HepG2 (cell line): ENCODE data around the gene MYO1C. TPM values are rescaled to one million over a fixed set of nuclear protein-coding genes. Genes with fewer than 3 reads are reported as not detected.

Source experiments
- ATAC-seq: fragments of 200-7000 bp; cut with Tn5 transposase; 3 replicates; pipeline ENCODE4 v1.9.1; 2020; ENCODE audit warnings: mild to moderate bottlenecking, moderate library complexity
- BruUV-seq: library from RNA; stranded (reverse); fragments of 400-500 nt; replicated peaks from 2 replicates; lab custom pipeline; 2021; lab: Mats Ljungman, UMichigan
- CTCF ChIA-PET: fragments of 300-600 bp; formaldehyde crosslinking; extraction: SDS; loops from one replicate; lab custom pipeline; 2021; ENCODE audit warnings: low total read pairs, inconsistent platforms, low intra/inter-chr PET ratio; lab: Yijun Ruan, JAX
- POLR2A ChIA-PET: fragments of 350-600 bp; sonication (Branson Sonifier 250); formaldehyde crosslinking; loops from one replicate; lab custom pipeline; 2020; ENCODE audit warnings: antibody characterized with exemption, inconsistent platforms; lab: Yijun Ruan, JAX
- DNase-seq: peaks from one replicate; pipeline ENCODE4 v3.0.0-alpha.2; 2015; ENCODE audit warnings: low spot score
- FAIRE-seq: peaks from 3 replicates; lab custom pipeline; 2011; peaks lifted over from hg19 to GRCh38; lab: Jason Lieb, UNC
- H2AFZ ChIP-seq: one replicate; pipeline ENCODE4 v1.6.1; 2011; ENCODE audit warnings: low read length, inconsistent platforms
- H3K27ac ChIP-seq: fragments of 300-600 bp; 3 replicates; pipeline ENCODE4 v1.8.0; 2011; ENCODE audit warnings: mixed run types, mild to moderate bottlenecking, mixed read lengths, low read length, inconsistent platforms; ENCODE audit not compliant: insufficient read depth; ENCODE audit errors: extremely low read length
- H3K27me3 ChIP-seq, 2 experiments: fragments of 200-600 bp in 1 of 2; 2 replicates in 1 of 2; 3 replicates in 1 of 2; pipeline versions ENCODE4 v1.6.0 to v1.8.0; 2011; ENCODE audit warnings: low read length in 2 of 2, mild to moderate bottlenecking in 2 of 2, moderate library complexity in 2 of 2, inconsistent platforms in 1 of 2; ENCODE audit not compliant: insufficient read depth in 2 of 2, control insufficient read depth in 1 of 2
- H3K36me3 ChIP-seq, 2 experiments: fragments of 200-600 bp in 1 of 2; replicated peaks in 1 of 2; 2 replicates in 1 of 2; 3 replicates in 1 of 2; pipeline versions ENCODE4 v1.5.1 to v1.8.0; 2011; ENCODE audit warnings: low read length in 2 of 2, inconsistent platforms in 1 of 2; ENCODE audit not compliant: insufficient read depth in 2 of 2, control insufficient read depth in 1 of 2
- H3K4me1 ChIP-seq: 2 replicates; pipeline ENCODE4 v1.5.1; 2012; ENCODE audit warnings: low read length, inconsistent platforms; ENCODE audit not compliant: insufficient read depth
- H3K4me2 ChIP-seq: 2 replicates; pipeline ENCODE4 v1.6.0; 2011; ENCODE audit warnings: low read depth, low read length, inconsistent platforms
- H3K4me3 ChIP-seq, 3 experiments: fragments of 200-600 bp in 1 of 3; sonication (generic), shearing (Covaris generic) in 1 of 3; replicated peaks in 1 of 3; 2 replicates each; pipeline ENCODE4 v1.5.1; 2011 to 2016; ENCODE audit warnings: low read length in 3 of 3, inconsistent platforms in 2 of 3, low read depth in 2 of 3, mild to moderate bottlenecking in 2 of 3, control low read depth in 1 of 3, mixed read lengths in 1 of 3; ENCODE audit not compliant: insufficient read depth in 1 of 3
- H3K79me2 ChIP-seq: one replicate; pipeline ENCODE4 v1.6.1; 2011; ENCODE audit warnings: low read length, inconsistent platforms; ENCODE audit not compliant: insufficient read depth
- H3K9ac ChIP-seq: 2 replicates; pipeline ENCODE4 v1.6.0; 2011; ENCODE audit warnings: mild to moderate bottlenecking, low read depth, low read length, inconsistent platforms; ENCODE audit not compliant: insufficient read depth
- H3K9me3 ChIP-seq: 2 replicates; pipeline ENCODE4 v1.5.1; 2012; ENCODE audit warnings: mild to moderate bottlenecking, low read length
- H4K20me1 ChIP-seq: 2 replicates; pipeline ENCODE4 v1.6.0; 2011; ENCODE audit warnings: inconsistent platforms, mild to moderate bottlenecking, low read length, moderate library complexity; ENCODE audit not compliant: insufficient read depth
- AGO1 ChIP-seq: fragments of 200-400 bp; formaldehyde crosslinking; IDR thresholded peaks from 2 replicates; pipeline ENCODE4 v1.6.1; 2017; ENCODE audit warnings: mild to moderate bottlenecking, low read depth, low read length, moderate library complexity; ENCODE audit not compliant: poor library complexity, severe bottlenecking
- AGO2 ChIP-seq: fragments of 200-400 bp; formaldehyde crosslinking; optimal IDR thresholded peaks from 2 replicates; pipeline ENCODE3; 2017; ENCODE audit warnings: mild to moderate bottlenecking, low read depth, low read length, moderate library complexity
- CEBPB ChIP-seq: IDR thresholded peaks from 2 replicates; pipeline ENCODE4 v1.6.1; 2011; ENCODE audit warnings: low read depth, low read length, improper control_type of control experiment, borderline replicate concordance
- MTA1 ChIP-seq: sonication (generic); formaldehyde crosslinking; IDR thresholded peaks from 2 replicates; pipeline ENCODE4 v1.4.0; 2020; ENCODE audit warnings: missing genetic modification reagents, mild to moderate bottlenecking, borderline replicate concordance
- NCOA5 ChIP-seq: sonication (generic); formaldehyde crosslinking; IDR thresholded peaks from 2 replicates; pipeline ENCODE4 v1.4.0; 2020; ENCODE audit warnings: missing genetic modification reagents
- NRL ChIP-seq: sonication (generic); formaldehyde crosslinking; IDR thresholded peaks from 2 replicates; pipeline ENCODE4 v1.5.0; 2020; ENCODE audit warnings: missing genetic modification reagents, mild to moderate bottlenecking, moderate library complexity, borderline replicate concordance
- RBM39 ChIP-seq: fragments of 200-400 bp; formaldehyde crosslinking; IDR thresholded peaks from one replicate; pipeline ENCODE4 v1.6.1; 2018; ENCODE audit warnings: antibody characterized with exemption, mild to moderate bottlenecking, low read depth, low read length; ENCODE audit not compliant: poor library complexity, severe bottlenecking
- ZNF274 ChIP-seq: sonication (generic); formaldehyde crosslinking; IDR thresholded peaks from 2 replicates; pipeline ENCODE4 v1.5.1; 2020; ENCODE audit warnings: mild to moderate bottlenecking, missing genetic modification reagents
- ZNF709 ChIP-seq: sonication (generic); formaldehyde crosslinking; IDR thresholded peaks from 2 replicates; pipeline ENCODE4 v1.5.0; 2020; ENCODE audit warnings: mild to moderate bottlenecking, missing genetic modification reagents
- ZNF720 ChIP-seq: sonication (generic); formaldehyde crosslinking; IDR thresholded peaks from 2 replicates; pipeline ENCODE4 v1.4.0; 2020; ENCODE audit warnings: missing genetic modification reagents
- ZNF772 ChIP-seq: sonication (generic); formaldehyde crosslinking; IDR thresholded peaks from 2 replicates; pipeline ENCODE4 v1.5.0; 2020; ENCODE audit warnings: mild to moderate bottlenecking, missing genetic modification reagents
- WGBS: methylation state at CpG from one replicate; pipeline ENCODE4 v1.1.6; 2017; ENCODE audit warnings: low lambda C conversion rate; 5-methylcytosine and 5-hydroxymethylcytosine counted together
- in situ Hi-C: cut with HindIII; loops from 2 replicates; pipeline ENCODE4 v1.10.0; 2017; ENCODE audit warnings: low pct_unique_long_range_greater_than_20kb; ENCODE audit not compliant: extremely low pct_ligation_motif_present
- intact Hi-C: fragments of 100-400 bp; cut with micrococcal nuclease; formaldehyde crosslinking; loops from one replicate; pipeline ENCODE4 v1.10.0; 2022; ENCODE audit not compliant: unreplicated experiment
- polyA plus RNA-seq, 8 experiments: library from polyadenylated mRNA; depleted of rRNA in 3 of 8; stranded (reverse) in 7 of 8; unstranded in 1 of 8; fragments of >200 nt; fragmentation: Illumina TruSeq in 4 of 8; extraction: Trizol in 4 of 8; gene quantifications; 2 replicates each; pipeline versions ENCODE4 v1.2.1 to v1.2.3, GENCODE V29; 2011 to 2016; ENCODE audit warnings: low read depth in 4 of 8, missing spikeins in 1 of 8, mixed read lengths in 1 of 8; ENCODE audit not compliant: insufficient read depth in 1 of 8
- total RNA-seq, 5 experiments: library from RNA; depleted of rRNA; stranded (reverse); fragments of >200 nt; fragmentation: Illumina TruSeq; extraction: Trizol; gene quantifications; 2 replicates each; pipeline ENCODE4 v1.2.3, GENCODE V29; 2016; ENCODE audit warnings: low read depth in 1 of 5
- TF ChIP-seq, protein P1 (sequence below): sonication (generic); formaldehyde crosslinking; IDR thresholded peaks from 2 replicates; pipeline ENCODE4 v1.4.0; 2020; ENCODE audit warnings: mild to moderate bottlenecking, missing genetic modification reagents
- TF ChIP-seq, protein P2 (sequence below): sonication (generic); formaldehyde crosslinking; IDR thresholded peaks from 2 replicates; pipeline ENCODE4 v1.4.0; 2020; ENCODE audit warnings: missing genetic modification reagents, mild to moderate bottlenecking, borderline replicate concordance

Gene MYO1C
- total and polyA plus RNA-seq, 2 of the 13 experiments (the other 11 are each of a cell fraction or from before 2014, with no cell fraction given): 22.7 to 40.8 TPM

DNA sequence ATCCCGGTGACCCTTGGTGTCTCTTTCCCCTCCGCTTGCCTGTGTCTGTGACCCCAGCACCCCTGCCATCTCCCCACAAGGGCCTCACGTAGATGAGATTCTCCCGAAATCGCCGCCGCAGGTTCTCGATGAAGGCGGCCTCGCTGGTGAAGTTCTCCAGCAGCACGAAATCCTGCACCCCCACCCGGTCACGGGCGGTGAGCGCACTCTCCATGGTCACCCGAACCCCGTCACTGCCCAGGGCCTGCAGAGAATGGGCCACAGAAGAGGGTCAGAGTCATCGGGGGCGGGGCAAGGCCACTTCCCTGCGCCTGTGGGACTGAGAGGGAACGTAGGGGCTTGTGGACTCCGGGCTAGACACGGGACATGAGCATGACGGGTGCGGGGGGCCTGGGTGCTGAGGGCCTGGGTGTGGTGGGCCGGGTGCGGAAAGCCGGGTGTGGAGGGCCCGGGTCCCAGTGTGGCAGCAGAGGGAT, 8.4 kb downstream of the MYO1C start:
- Histone ChIP-seq H3K4me1 (peaks cover 25% of the 10 kb centered on the region), H3K4me3 (no peak overlapping the region; a peak in 1 of 6 replicates), H3K27ac (no peak overlapping the region), H4K20me1 (no peaks in the 10 kb centered on the region), H3K9ac (no peak overlapping the region), H3K79me2 (peaks cover 8% of the 10 kb centered on the region), H3K36me3 (peaks cover 7 to 27% of the 10 kb centered on the region in 2 experiments), H3K9me3 (no peaks in the 10 kb centered on the region), H2AFZ (no peak overlapping the region), H3K4me2 (peak overlapping the region; percentile 32; the same call in 1 of the 2 replicates), H3K27me3 (no peaks in the 10 kb centered on the region; a peak in 1 of 5 replicates)
- ATAC-seq (no peak), DNase-seq (no peak), FAIRE-seq (no peak)
- 96% methylated on average over 29 of the region's 29 CpGs for WGBS
- intact Hi-C loops (no loop called here), in situ Hi-C loops (no loop called here)
- CTCF ChIA-PET: no interaction called here
- TF ChIP-seq ZNF772 (CRISPR knock-in tag) (no peak), ZNF274 (CRISPR knock-in tag) (0 out of 2 replicates have a peak, but pooled peaks have one; percentile 26), ZNF709 (CRISPR knock-in tag) (no peak), NCOA5 (CRISPR knock-in tag) (no peak), RBM39 (no peak), AGO1 (peak; percentile 2), CEBPB (no peak), NRL (CRISPR knock-in tag) (peak; percentile 43; the same call in 1 of the 2 replicates), AGO2 (peak; percentile 13), ZNF720 (CRISPR knock-in tag) (no peak), MTA1 (CRISPR knock-in tag) (0 out of 2 replicates have a peak, but pooled peaks have one; percentile 24)
- TF ChIP-seq, protein P1, sequence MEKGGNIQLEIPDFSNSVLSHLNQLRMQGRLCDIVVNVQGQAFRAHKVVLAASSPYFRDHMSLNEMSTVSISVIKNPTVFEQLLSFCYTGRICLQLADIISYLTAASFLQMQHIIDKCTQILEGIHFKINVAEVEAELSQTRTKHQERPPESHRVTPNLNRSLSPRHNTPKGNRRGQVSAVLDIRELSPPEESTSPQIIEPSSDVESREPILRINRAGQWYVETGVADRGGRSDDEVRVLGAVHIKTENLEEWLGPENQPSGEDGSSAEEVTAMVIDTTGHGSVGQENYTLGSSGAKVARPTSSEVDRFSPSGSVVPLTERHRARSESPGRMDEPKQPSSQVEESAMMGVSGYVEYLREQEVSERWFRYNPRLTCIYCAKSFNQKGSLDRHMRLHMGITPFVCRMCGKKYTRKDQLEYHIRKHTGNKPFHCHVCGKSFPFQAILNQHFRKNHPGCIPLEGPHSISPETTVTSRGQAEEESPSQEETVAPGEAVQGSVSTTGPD (CRISPR knock-in tag): no peak
- TF ChIP-seq, protein P2, sequence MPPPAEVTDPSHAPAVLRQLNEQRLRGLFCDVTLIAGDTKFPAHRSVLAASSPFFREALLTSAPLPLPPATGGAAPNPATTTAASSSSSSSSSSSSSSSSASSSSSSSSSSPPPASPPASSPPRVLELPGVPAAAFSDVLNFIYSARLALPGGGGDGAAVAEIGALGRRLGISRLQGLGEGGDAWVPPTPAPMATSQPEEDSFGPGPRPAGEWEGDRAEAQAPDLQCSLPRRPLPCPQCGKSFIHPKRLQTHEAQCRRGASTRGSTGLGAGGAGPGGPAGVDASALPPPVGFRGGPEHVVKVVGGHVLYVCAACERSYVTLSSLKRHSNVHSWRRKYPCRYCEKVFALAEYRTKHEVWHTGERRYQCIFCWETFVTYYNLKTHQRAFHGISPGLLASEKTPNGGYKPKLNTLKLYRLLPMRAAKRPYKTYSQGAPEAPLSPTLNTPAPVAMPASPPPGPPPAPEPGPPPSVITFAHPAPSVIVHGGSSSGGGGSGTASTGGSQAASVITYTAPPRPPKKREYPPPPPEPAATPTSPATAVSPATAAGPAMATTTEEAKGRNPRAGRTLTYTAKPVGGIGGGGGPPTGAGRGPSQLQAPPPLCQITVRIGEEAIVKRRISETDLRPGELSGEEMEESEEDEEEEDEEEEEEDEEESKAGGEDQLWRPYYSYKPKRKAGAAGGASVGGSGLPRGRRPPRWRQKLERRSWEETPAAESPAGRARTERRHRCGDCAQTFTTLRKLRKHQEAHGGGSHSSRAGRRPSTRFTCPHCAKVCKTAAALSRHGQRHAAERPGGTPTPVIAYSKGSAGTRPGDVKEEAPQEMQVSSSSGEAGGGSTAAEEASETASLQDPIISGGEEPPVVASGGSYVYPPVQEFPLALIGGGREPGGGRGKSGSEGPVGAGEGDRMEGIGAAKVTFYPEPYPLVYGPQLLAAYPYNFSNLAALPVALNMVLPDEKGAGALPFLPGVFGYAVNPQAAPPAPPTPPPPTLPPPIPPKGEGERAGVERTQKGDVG (CRISPR knock-in tag): 0 out of 2 replicates have a peak, but pooled peaks have one; percentile 57
- no TSS peak for BruUV-seq
- POLR2A ChIA-PET: interaction anchor here (1.1 to 1.4 kb wide), 3 partner anchors 16 to 32 kb away, joined by 3 to 9 read pairs (median 7); partner anchors contain the start of gene INPP5K
